Cortex of kidney (tissue), 1 donor: ENCODE results near the gene KLHL10.
"Not testable (repeated sequence)": the region's sequence is repeated elsewhere in the genome, so short reads cannot be mapped to it uniquely, and the experiment has no call there.

Experiments
- DNase-seq: peaks from one replicate; lab custom pipeline; 2025; lab: John Stamatoyannopoulos, UW

The KLHL10 gene

DNA sequence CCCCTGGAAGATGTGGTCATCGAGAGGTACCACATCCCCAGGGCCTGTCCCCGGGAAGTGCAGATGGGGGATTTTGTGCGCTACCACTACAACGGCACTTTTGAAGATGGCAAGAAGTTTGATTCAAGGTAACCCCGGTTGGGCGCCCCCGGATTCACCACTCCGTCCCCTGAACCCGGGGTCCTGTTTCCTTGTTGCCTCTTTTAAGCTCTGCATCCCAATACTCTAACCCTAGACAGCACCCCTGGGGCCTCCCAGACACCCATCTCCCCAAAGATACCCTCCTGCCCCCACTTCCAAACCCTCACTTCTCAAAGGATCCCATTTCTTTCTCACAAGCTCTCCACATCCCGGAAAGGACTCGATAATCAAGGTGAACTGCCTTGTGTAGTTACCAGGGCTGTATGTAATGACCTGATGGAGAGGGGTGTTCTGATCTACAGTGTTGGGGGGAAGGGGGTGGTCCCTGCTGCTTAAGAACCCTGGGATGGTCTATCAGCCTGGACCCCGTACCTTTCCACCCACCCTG is 24.4 kb upstream of the KLHL10 start:
- DNase-seq, result no peak

DNA sequence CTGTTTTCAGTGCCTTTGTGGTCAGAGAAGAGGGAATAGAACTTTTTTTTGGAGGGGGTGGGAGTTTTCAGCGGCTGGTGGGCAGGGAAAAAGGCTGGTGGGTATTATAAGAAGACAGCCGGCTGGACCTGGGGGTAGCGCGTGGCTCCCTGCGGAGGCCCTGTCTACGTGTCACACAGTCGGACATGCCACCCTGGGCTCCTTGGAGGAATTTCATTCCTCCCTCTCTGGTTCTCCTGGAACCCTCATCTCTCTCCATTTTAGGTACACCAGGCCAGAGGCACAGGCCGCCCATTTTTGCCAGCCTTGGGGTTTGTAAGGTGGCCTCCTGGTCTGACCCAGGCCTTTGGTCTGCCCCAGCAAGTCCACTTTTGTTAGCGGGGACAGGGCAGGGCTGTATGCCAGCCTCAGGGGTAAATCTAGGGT is 23.9 kb upstream of the KLHL10 start:
- DNase-seq, result no peak

DNA sequence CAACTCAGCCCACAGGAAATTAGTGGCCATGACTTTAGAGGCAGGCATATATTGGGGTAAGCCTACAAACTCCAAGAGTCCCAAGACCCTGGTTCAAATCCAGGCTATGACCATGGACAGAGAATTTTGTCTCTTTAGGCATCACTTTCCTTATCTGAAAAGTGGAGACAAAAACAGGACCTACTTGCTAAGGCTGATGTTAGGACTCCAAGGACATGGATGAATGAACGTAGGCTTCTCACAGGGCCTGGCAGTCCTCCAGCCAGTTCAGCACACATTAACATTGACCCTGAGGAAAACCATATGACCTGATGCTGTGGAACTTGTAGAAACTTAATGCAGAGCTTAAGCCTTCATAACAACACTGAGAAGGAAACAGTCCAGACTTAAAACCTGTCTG is 23.4 kb upstream of the KLHL10 start:
- DNase-seq, result no peak

DNA sequence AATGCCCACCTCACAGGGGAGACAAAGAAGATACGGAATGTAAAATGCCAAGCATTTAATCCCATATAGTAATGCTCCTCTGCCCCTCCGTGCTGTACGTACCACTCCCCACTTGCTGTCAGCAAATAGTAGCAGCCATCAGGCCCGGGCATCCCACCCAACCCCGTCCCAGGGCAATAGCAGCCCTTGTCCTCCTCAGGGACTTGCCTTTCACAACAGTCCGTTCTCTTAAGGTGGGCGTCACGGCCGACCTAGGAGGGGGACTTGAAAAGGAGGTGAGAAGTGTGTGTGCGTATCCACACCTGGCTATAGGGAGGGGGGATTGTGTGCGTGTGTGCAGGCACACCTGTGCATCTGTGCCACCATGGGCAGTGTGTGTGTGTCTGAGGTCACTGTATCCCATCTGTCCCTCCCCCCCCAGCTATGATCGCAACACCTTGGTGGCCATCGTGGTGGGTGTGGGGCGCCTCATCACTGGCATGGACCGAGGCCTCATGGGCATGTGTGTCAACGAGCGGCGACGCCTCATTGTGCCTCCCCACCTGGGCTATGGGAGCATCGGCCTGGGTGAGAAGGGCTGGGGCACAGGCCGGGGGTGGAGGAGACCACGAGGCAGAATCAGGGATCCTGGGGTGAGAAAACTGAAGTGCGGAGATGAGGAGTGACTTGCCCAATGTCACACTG is 20.8 kb upstream of the KLHL10 start:
- DNase-seq, result no peak

DNA sequence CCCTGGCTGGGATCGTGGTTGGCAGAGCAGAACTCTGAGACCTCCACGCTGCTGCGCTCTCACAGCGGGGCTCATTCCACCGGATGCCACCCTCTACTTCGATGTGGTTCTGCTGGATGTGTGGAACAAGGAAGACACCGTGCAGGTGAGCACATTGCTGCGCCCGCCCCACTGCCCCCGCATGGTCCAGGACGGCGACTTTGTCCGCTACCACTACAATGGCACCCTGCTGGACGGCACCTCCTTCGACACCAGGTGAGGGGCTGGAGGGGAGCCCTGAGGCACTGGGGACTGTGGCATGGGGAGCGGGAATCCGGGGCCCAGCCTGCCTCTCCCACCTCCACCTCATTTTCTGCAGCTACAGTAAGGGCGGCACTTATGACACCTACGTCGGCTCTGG is 19.6 kb upstream of the KLHL10 start:
- DNase-seq, result no peak

DNA sequence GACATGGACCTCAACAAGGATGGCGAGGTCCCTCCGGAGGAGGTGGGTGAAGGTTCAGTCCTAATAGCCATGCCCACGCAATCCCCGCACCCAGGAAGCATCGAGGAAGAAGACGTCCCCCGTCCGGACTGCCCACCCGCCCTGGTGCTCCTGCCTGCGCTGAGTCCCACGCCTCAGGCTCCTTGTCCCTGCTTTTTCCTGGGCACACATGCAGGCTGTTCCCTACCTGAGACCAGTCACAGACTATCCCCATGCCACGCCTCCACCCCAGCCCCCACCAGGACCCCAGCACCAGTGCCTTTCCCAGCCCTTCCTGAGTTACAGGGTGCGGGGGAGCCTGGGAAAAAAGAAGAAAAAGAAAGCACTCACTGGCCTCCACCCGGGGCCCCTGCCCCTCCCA is 15.8 kb upstream of the KLHL10 start:
- DNase-seq, result no peak

DNA sequence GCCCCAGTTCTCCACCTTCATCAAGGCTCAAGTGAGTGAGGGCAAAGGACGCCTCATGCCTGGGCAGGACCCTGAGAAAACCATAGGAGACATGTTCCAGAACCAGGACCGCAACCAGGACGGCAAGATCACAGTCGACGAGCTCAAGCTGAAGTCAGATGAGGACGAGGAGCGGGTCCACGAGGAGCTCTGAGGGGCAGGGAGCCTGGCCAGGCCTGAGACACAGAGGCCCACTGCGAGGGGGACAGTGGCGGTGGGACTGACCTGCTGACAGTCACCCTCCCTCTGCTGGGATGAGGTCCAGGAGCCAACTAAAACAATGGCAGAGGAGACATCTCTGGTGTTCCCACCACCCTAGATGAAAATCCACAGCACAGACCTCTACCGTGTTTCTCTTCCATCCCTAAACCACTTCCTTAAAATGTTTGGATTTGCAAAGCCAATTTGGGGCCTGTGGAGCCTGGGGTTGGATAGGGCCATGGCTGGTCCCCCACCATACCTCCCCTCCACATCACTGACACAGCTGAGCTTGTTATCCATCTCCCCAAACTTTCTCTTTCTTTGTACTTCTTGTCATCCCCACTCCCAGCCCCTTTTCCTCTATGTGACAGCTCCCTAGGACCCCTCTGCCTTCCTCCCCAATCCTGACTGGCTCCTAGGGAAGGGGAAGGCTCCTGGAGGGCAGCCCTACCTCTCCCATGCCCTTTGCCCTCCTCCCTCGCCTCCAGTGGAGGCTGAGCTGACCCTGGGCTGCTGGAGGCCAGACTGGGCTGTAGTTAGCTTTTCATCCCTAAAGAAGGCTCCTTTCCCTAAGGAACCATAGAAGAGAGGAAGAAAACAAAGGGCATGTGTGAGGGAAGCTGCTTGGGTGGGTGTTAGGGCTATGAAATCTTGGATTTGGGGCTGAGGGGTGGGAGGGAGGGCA is 15.1 kb upstream of the KLHL10 start:
- DNase-seq, result no peak

DNA sequence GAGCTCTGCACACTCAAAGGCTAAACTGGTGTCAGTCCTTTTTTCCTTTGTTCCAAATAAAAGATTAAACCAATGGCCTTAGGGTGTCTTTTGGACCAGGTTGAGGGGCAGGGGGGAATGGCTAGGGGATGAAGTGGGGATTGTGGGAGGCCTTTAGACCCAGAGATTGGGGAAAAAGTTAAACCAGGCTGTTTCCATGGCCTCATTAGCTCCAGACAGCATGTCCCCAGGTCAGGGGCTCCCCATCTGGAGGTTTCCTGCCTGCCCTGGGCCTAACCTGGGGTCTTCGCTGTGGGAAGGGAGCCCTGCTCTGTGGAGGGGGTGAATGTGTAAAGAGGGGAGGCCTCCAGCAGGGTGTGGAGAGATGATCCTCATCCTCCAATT is 14.5 kb upstream of the KLHL10 start:
- no peak for DNase-seq

DNA sequence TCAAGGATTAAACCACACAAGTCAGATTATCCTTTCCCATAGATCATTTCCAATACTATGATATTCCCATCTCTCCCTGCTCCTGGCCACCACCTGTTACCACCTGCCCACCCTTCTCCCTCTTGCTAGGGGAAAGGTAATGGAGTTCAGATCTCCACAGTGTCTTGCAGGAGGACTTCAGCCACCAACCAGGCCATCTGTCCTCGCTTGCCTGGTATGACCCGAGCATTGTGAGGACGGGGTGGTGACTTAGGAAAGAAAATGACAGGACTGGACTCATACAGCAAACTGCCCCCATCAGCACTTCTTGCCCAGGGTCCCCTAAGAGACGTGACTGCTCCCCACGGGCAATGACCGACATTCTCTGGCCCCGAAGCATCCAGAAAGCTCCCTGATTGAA is 14.0 kb upstream of the KLHL10 start:
- DNase-seq, result no peak

DNA sequence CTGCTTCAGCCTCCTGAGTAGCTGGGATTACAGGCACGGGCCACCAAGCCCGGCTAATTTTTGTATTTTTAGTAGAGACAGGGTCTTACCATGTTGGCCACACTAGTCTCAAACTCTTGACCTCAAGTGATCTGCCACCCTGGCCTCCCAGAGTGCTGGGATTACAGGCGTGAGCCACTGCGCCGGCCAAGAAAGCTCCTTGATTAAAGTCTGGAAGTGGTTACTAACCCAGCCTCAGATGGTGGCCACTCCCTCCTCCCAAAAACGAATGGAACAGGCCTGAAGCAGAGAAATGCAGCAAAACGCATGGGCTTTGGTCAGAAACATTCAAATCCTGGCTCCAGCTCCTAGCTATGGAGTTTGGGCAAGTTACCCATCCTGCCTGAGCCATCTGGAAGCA is 13.5 kb upstream of the KLHL10 start:
- DNase-seq, result no peak

DNA sequence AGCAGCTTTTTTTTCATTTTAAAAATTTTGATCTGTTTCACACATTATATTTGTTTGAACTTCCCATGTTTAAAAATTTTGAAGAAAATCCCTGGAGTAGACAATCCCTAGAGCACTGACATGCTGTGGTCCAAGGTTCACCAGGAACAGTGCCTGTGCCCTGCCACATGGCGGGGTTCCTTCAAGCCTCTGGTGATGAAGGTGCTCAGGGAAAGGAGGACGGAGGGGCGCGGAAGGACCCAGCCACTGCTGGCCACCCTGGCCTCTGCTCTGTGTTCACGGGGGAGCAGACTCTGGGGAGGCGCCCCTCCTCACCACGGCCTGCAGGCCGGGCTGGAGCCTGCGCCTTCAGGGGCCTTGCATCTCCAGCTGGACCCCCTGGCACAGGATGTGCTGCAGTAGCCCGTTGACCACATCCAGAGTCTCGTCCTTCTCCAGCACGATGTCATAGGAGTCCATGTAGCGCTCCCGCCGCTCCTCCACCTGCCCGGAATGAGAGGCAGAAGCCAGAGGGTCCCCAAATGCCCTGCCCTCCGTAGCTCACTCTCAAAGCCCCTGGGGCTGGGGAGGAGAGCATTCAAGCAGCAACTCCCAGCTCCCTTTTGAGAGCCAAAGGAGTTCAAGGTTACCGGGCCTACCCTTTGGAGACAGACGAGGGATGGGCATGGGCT is 12.3 kb upstream of the KLHL10 start:
- no peak for DNase-seq

DNA sequence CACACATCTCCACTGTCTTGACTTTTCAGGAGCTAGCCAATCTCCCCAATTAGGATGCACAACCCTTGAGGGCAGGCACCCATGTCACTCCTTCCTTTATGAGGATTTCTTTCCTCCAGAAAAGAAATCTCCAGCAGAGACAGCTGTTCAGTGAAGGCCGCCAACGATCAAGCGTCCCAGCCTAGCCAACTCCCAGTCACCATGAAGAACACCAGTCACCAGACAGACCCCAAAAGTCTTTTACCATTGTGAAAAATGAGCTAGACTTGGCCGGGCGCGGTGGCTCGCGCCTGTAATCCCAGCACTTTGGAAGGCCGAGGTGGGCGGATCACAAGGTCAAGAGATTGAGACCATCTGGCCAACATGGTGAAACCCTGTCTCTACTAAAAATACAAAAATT is 7.7 kb upstream of the KLHL10 start:
- not testable (repeated sequence) for DNase-seq

DNA sequence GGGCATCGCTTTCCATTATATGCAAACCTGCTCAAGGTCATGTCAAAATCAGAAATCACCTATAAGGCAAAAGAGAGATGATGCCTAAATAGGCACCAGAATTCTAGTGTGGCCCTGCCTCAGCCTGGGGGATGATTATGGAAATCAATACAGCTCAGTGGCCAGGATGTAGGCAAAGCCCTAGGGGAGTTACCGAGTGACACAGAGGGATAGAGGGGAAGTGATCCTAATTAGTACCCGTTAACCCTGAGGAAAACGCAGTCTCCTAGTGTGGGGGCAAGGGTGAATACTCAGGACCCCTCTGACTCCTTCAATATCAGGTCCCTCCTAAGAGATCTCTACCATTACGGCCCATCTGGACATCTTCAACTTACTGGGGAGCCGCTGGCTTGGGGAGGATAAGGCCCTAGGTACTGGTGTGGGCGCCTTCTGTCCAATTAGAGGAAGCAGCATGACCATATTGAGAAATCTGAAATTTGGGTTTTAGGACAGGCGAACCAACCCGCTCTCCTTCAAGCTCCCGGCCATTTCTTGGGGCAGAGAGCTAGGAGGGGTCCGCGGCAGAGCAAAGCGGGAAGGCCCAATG is 2.3 kb upstream of the KLHL10 start:
- DNase-seq, result no peak

DNA sequence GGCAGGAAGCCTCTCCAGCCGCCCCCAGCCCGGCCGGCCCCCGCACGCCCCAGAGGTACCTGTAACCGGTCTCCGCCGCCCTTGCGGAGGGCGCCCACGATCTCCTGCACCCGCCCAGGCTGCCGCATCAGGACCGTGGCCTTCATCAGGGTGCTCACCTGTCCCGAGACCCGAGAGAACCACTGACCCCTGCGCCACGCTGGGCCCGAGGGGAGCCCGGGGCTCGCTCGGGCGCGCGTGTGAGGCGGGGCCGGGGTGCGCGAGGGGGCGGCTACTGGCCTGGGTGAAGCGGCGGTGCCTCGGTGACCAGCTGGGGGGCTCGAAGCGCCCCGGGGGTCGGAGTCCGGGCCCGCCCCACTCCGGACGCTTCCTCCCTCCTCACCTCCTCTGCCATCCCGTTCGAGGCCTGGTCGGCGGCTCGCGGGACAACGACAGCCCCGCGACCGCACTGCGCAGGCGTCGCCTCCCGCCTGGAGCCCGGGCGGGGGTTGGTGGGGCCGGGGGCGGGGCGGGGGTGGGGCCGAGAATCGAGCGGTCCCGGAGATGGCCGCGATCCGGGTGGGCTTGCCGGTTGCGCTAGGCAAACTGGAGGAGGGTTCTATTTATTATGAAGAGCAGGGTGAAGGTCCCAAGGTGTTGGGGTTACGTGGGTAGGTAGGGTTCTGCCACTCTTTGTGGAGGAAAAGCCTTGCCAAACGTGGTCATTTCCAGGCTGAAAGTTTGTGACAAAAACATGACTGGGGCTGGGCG is 1.6 kb upstream of the KLHL10 start, which contains the start of gene NT5C3B:
TSS of gene NT5C3B (minus strand) at position 433 of the 750 bp plus-strand sequence. CDS start at position 394, 39 bp downstream.
- no peak for DNase-seq

DNA sequence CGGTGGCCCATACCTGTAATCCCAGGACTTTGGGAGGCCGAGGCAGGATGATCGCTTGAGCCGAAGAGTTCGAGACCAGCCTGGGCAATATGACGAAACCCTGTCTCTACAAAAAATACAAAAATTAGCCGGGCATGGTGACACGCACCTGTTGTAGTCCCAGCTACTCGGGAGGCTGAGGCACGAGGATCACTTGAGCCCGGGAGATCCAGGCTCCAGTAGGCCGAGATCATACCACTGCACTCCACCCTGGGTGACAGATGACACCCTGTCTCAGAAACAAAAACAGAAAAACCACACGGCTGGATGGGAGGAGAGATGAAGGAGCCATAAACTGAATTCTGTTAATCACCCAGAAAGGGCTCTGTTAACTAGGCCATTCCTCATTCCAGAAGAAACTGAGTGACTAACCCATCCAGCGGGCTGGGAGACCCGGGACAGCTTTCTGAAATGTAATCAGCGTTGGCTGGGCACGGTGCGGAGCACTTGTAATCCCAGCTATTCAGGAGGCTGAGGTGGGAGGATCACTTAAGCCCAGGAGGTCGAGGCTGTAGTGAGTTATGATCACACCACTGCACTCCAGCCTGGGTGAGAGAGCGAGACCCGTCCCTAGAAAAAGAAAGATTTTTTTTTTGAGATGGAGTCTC is 952 bp upstream of the KLHL10 start:
- DNase-seq, result no peak

DNA sequence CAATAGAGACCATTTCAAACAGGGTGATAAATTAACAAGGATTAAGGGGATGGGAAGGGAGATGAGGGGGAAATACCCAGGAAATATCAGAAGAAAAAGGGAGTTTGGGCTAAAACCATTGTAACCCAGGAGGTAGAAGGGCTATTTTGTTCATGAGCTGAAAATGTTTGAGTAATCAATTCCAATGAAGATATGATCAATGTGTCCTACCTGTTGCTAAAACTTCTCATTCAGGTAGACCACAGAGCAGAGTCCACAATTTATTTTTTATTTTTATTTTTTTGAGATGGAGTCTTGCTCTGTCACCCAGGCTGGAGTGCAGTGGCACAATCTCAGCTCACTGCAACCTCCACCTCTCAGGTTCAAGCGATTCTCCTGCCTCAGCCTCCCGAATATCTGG is 1.8 kb downstream of the KLHL10 start:
- not testable (repeated sequence) for DNase-seq

DNA sequence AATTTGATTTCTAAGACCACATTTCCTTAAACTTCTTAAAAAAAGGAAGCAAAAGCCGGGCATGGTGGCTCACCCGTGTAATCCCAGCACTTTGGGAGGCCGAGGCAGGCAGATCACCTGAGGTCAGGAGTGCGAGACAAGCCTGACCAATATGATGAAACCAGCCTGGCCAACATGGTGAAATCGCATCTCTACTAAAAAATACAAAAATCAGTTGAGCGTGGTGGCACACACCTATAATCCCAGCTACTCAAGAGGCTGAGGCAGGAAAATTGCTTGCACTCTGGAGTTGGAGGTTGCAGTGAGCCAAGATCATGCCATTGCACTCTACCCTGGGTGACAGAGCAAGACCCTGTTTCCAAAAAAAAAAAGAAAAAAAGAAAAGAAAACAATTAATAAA is 3.2 kb downstream of the KLHL10 start:
- not testable (repeated sequence) for DNase-seq

DNA sequence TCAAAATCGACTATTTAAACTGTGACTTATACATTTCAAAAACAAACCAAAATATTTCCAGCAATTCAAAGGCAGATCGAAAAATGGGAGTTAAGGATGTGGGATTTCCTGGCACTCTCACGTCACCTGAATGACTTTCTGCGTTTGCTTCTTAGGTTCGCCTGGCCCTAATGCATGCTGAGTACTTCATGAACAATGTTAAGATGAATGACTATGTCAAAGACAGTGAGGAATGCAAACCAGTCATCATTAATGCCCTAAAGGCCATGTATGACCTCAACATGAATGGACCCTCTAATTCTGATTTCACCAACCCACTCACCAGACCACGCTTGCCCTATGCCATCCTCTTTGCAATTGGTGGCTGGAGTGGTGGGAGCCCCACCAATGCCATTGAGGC is 7.3 kb downstream of the KLHL10 start:
- DNase-seq, result no peak

DNA sequence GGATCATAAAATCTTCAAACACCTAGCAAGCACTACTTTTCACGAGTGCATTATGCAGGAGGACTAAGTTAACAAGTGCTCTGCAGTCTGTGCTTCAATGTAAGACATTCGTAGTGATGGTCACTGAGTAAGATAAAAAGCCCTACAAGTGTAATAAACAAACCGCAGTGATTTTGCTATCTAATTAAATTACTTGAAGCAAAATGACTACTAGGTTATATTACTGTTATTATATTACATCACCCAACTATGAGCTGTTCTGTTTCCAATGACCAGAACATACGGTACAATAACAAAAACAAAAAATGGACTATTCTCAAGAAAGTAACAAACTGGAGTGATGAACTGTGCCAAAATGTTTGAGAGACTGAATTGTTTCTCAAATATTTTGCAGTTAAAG is 11.2 kb downstream of the KLHL10 start:
- DNase-seq, result no peak

DNA sequence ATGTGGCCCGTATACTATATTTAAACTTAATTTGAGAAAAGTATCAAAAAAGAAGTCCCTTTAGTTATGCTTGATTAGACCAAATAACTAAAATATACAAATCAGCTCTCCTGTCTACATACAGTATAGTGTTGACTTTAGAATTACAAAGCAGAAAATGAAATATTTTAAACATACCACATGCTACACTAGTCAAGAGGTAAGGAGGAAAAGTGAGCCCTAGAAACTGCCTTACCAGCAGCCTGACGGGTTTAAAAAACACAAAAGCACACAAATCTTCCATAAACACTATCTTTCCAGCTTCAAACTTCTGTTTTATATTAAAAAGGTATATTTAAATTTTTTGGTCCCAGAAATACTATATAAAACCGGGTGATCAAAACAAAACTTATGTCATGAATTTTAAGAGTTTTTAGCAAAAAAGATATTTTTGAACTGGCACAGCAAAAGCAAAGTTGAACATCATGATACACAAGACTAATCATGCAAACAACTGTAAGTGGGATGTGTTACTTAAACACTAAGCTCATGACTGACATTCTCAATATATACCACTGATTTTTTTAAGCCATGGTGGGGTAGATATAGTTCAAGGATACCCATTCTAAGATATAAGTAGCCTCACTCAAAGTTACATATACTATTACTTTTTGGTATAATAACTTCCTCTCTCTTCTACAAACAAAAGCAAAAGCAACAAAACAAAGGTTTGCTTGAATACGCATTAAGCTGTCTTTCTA is 11.8 kb downstream of the KLHL10 start:
- no peak for DNase-seq
